Caco-2 (cell line): ENCODE results near the gene FREY1. TPM values are rescaled to one million over a fixed set of nuclear protein-coding genes. Genes with fewer than 3 reads are reported as not detected.

Experiments used
- BruUV-seq: library from RNA; stranded (reverse); fragments of 400-500 nt; replicated peaks from 2 replicates; lab custom pipeline; 2021; lab: Mats Ljungman, UMichigan
- CTCF ChIA-PET: fragments of 300-600 bp; sonication (Branson Sonifier 250); formaldehyde crosslinking; loops from one replicate; lab custom pipeline; 2022; ENCODE audit warnings: antibody characterized with exemption; lab: Charles Lee
- POLR2A ChIA-PET: fragments of 300-600 bp; sonication (Branson Sonifier 250); formaldehyde crosslinking; loops from one replicate; lab custom pipeline; 2022; ENCODE audit warnings: antibody characterized with exemption; lab: Charles Lee
- DNase-seq, 2 experiments: peaks; one replicate each; pipeline versions ENCODE4 v3.0.0 to v3.0.0-alpha.2; 2020 to 2022
- H3K27me3 ChIP-seq: replicated peaks from 2 replicates; pipeline ENCODE4 v1.6.0; 2011; ENCODE audit warnings: low read length; ENCODE audit not compliant: control insufficient read depth, insufficient read depth
- H3K36me3 ChIP-seq: 2 replicates; pipeline ENCODE4 v1.5.1; 2011; ENCODE audit warnings: low read length; ENCODE audit not compliant: control insufficient read depth, insufficient read depth
- H3K4me1 ChIP-seq: fragments of 250-450 bp; sonication (Bioruptor Pico); 2 replicates; pipeline ENCODE4 v1.5.1; 2020; ENCODE audit warnings: mild to moderate bottlenecking
- H3K4me3 ChIP-seq: 2 replicates; pipeline ENCODE4 v1.5.1; 2011; ENCODE audit warnings: low read depth, mild to moderate bottlenecking, control low read depth, low read length
- H3K9me3 ChIP-seq: fragments of 250-450 bp; sonication (Bioruptor Pico); 2 replicates; pipeline ENCODE4 v1.5.1; 2020; ENCODE audit warnings: mild to moderate bottlenecking, moderate library complexity
- H3K27ac Mint-ChIP-seq: one replicate; pipeline ENCODE4 v1.8.0; 2022; ENCODE audit warnings: mixed read lengths; ENCODE audit not compliant: unreplicated experiment
- H3K27me3 Mint-ChIP-seq: one replicate; pipeline ENCODE4 v1.8.0; 2022; ENCODE audit warnings: mixed read lengths; ENCODE audit not compliant: insufficient read depth, unreplicated experiment
- H3K36me3 Mint-ChIP-seq: one replicate; pipeline ENCODE4 v1.8.0; 2022; ENCODE audit warnings: mild to moderate bottlenecking, mixed read lengths; ENCODE audit not compliant: insufficient read depth, unreplicated experiment
- H3K4me1 Mint-ChIP-seq: one replicate; pipeline ENCODE4 v1.8.0; 2022; ENCODE audit warnings: low read depth, mixed read lengths; ENCODE audit not compliant: unreplicated experiment
- H3K4me3 Mint-ChIP-seq: one replicate; pipeline ENCODE4 v1.8.0; 2022; ENCODE audit warnings: mild to moderate bottlenecking, moderate library complexity, mixed read lengths; ENCODE audit not compliant: unreplicated experiment
- H3K9me3 Mint-ChIP-seq: one replicate; pipeline ENCODE4 v1.8.0; 2022; ENCODE audit warnings: mixed read lengths; ENCODE audit not compliant: unreplicated experiment
- intact Hi-C: fragments of 100-400 bp; cut with micrococcal nuclease; formaldehyde crosslinking; loops from one replicate; pipeline ENCODE4 v1.10.0; 2022; ENCODE audit not compliant: unreplicated experiment
- total RNA-seq: library from RNA; stranded (reverse); gene quantifications from 2 replicates; pipeline ENCODE4 v1.2.3, GENCODE V29; 2022
- TF ChIP-seq, protein P1 (sequence below), 2 experiments: fragments of 200-600 bp in 1 of 2; IDR thresholded peaks; 1 replicate in 1 of 2; 2 replicates in 1 of 2; pipeline versions ENCODE4 v1.5.1 to v1.8.0; 2011 to 2022; ENCODE audit warnings: antibody characterized with exemption in 1 of 2, control low read depth in 1 of 2, inconsistent platforms in 1 of 2, low read depth in 1 of 2, low read length in 1 of 2, mild to moderate bottlenecking in 1 of 2, moderate library complexity in 1 of 2; ENCODE audit not compliant: insufficient read depth in 1 of 2, severe bottlenecking in 1 of 2, unreplicated experiment in 1 of 2

Gene FREY1
- total RNA-seq, 1 experiment from 2014 or later, result 1.2 TPM

GRCh38 chr11:45931739-45932138, 24.7 kb upstream of the FREY1 start:
- no peaks in the 10 kb centered on the region for H3K27me3 Mint-ChIP-seq
- Histone ChIP-seq H3K4me1 (0 out of 2 replicates have a peak, but pooled peaks cover 4% of the 10 kb centered on the region), H3K36me3 (peaks cover 1% of the 10 kb centered on the region; the same call in 1 of the 2 replicates), H3K9me3 (no peaks in the 10 kb centered on the region), H3K4me3 (no peak overlapping the region), H3K27me3 (no peaks in the 10 kb centered on the region)
- TF ChIP-seq, protein P1, sequence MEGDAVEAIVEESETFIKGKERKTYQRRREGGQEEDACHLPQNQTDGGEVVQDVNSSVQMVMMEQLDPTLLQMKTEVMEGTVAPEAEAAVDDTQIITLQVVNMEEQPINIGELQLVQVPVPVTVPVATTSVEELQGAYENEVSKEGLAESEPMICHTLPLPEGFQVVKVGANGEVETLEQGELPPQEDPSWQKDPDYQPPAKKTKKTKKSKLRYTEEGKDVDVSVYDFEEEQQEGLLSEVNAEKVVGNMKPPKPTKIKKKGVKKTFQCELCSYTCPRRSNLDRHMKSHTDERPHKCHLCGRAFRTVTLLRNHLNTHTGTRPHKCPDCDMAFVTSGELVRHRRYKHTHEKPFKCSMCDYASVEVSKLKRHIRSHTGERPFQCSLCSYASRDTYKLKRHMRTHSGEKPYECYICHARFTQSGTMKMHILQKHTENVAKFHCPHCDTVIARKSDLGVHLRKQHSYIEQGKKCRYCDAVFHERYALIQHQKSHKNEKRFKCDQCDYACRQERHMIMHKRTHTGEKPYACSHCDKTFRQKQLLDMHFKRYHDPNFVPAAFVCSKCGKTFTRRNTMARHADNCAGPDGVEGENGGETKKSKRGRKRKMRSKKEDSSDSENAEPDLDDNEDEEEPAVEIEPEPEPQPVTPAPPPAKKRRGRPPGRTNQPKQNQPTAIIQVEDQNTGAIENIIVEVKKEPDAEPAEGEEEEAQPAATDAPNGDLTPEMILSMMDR (IDR thresholded peaks at IDR 0.05; ENCODE audit: insufficient read depth in 1 of 2, low read depth in 1 of 2, low read length in 1 of 2, severe bottlenecking in 1 of 2, unreplicated experiment in 1 of 2), result no peak
- ChIA-PET CTCF (no interaction called here), POLR2A (no interaction called here)
- H3K4me3 Mint-ChIP-seq, result no peak overlapping the region
- no peak overlapping the region for H3K27ac Mint-ChIP-seq
- peaks cover 44% of the 10 kb centered on the region for H3K36me3 Mint-ChIP-seq
- no TSS peak for BruUV-seq
- intact Hi-C loops, result no loop called here
- H3K9me3 Mint-ChIP-seq, result no peaks in the 10 kb centered on the region
- H3K4me1 Mint-ChIP-seq, result no peaks in the 10 kb centered on the region
- no peak for DNase-seq

GRCh38 chr11:45930951-45931570, 24.0 kb upstream of the FREY1 start:
- TF ChIP-seq, protein P1 (IDR thresholded peaks at IDR 0.05; ENCODE audit: insufficient read depth in 1 of 2, low read depth in 1 of 2, low read length in 1 of 2, severe bottlenecking in 1 of 2, unreplicated experiment in 1 of 2), result no peak
- ChIA-PET CTCF (interaction anchor here (0.5 to 1.0 kb wide), 3 partner anchors 52 to 75 kb away, joined by 3 to 6 read pairs (median 3); no protein-coding TSS in a partner anchor), POLR2A (no interaction called here)
- intact Hi-C loops, result no loop called here
- no TSS peak for BruUV-seq
- H3K27me3 Mint-ChIP-seq, result no peaks in the 10 kb centered on the region
- H3K4me3 Mint-ChIP-seq, result no peak overlapping the region
- DNase-seq, result no peak
- no peaks in the 10 kb centered on the region for H3K9me3 ChIP-seq
- H3K9me3 Mint-ChIP-seq, result no peaks in the 10 kb centered on the region
- no peak overlapping the region for H3K27ac Mint-ChIP-seq
- H3K4me1 Mint-ChIP-seq, result no peaks in the 10 kb centered on the region
- H3K36me3 Mint-ChIP-seq, result peaks cover 51% of the 10 kb centered on the region
- peaks cover 1% of the 10 kb centered on the region; the same call in 1 of the 2 replicates for H3K36me3 ChIP-seq
- no peaks in the 10 kb centered on the region for H3K27me3 ChIP-seq
- H3K4me1 ChIP-seq, result 0 out of 2 replicates have a peak, but pooled peaks cover 4% of the 10 kb centered on the region
- no peak overlapping the region for H3K4me3 ChIP-seq

- no peaks in the 10 kb centered on the region for H3K9me3 Mint-ChIP-seq
- POLR2A ChIA-PET, result no interaction called here
These were observed 23.1 kb upstream of the FREY1 start for GRCh38 chr11:45930031-45930794.

More at GRCh38 chr11:45930031-45930794, 23.1 kb upstream of the FREY1 start:
- H3K36me3 Mint-ChIP-seq, result peaks cover 54% of the 10 kb centered on the region
- TF ChIP-seq, protein P1 (IDR thresholded peaks at IDR 0.05; ENCODE audit: insufficient read depth in 1 of 2, low read depth in 1 of 2, low read length in 1 of 2, severe bottlenecking in 1 of 2, unreplicated experiment in 1 of 2), result no peak
- H3K4me1 Mint-ChIP-seq, result no peaks in the 10 kb centered on the region
- Histone ChIP-seq H3K4me1 (0 out of 2 replicates have a peak, but pooled peaks cover 4% of the 10 kb centered on the region), H3K9me3 (no peaks in the 10 kb centered on the region), H3K27me3 (no peaks in the 10 kb centered on the region), H3K4me3 (no peak overlapping the region), H3K36me3 (peaks cover 1% of the 10 kb centered on the region)
- no peak for DNase-seq
- no peak overlapping the region for H3K4me3 Mint-ChIP-seq
- CTCF ChIA-PET, result interaction anchor here (0.5 to 1.0 kb wide), 4 partner anchors 34 to 76 kb away, joined by 3 to 6 read pairs (median 3); no protein-coding TSS in a partner anchor
- no peak overlapping the region for H3K27ac Mint-ChIP-seq
- intact Hi-C loops, result no loop called here
- no peaks in the 10 kb centered on the region for H3K27me3 Mint-ChIP-seq
- no TSS peak for BruUV-seq
